Measurements from ENCODE around the gene CERCAM.

DNA sequence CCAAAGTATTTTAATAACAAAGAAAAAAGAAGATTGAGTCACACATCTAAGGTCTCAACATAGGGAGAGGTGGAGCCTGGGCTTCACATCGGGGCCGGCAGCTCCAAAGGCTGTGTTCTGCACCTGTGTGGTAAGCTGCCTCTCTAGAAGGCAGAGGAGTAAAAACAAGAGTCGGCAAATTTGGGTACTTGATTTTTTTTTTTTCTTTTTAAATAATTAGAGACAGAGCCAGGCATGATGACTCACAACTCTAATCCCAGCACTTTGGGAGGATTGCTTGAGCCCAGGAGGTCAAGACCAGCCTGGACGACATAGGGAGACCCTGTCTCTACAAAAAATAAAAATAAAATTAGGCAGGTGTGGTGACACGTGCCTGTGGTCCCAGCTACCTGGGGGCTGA is 44.8 kb upstream of the CERCAM start:
- TF ChIP-seq EZH2 (IDR thresholded peaks at IDR 0.05; ENCODE audit: low read depth, unreplicated experiment): no peak
- TF ChIP-seq, protein P1, sequence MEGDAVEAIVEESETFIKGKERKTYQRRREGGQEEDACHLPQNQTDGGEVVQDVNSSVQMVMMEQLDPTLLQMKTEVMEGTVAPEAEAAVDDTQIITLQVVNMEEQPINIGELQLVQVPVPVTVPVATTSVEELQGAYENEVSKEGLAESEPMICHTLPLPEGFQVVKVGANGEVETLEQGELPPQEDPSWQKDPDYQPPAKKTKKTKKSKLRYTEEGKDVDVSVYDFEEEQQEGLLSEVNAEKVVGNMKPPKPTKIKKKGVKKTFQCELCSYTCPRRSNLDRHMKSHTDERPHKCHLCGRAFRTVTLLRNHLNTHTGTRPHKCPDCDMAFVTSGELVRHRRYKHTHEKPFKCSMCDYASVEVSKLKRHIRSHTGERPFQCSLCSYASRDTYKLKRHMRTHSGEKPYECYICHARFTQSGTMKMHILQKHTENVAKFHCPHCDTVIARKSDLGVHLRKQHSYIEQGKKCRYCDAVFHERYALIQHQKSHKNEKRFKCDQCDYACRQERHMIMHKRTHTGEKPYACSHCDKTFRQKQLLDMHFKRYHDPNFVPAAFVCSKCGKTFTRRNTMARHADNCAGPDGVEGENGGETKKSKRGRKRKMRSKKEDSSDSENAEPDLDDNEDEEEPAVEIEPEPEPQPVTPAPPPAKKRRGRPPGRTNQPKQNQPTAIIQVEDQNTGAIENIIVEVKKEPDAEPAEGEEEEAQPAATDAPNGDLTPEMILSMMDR (conservative IDR thresholded peaks at IDR 0.05; ENCODE audit: low read depth in 2 of 2): no peak
